Vagina (tissue), 2 donors: ENCODE measurements around the gene RPS6KA5. TPM values are rescaled to one million over a fixed set of nuclear protein-coding genes. Genes with fewer than 3 reads are reported as not detected.

Source experiments
- DNase-seq, 2 donors: peaks; one replicate each; pipeline ENCODE4 v3.0.0-alpha.2; 2017; ENCODE audit errors: extremely low spot score in 2 of 2
- H3K27ac ChIP-seq: fragments of 200-600 bp; sonication (generic); one replicate; pipeline ENCODE4 v1.5.1; 2019
- H3K27me3 ChIP-seq: fragments of 200-600 bp; sonication (generic); one replicate; pipeline ENCODE4 v1.5.1; 2019
- H3K36me3 ChIP-seq, 2 donors: fragments of 200-600 bp; sonication (generic); one replicate each; pipeline ENCODE4 v1.5.1; 2017 to 2019
- H3K4me1 ChIP-seq: fragments of 200-600 bp; sonication (generic); one replicate; pipeline ENCODE4 v1.5.1; 2019
- H3K4me3 ChIP-seq, 2 donors: fragments of 200-600 bp; sonication (generic); 1 replicate in 1 of 2; 2 replicates in 1 of 2; pipeline ENCODE4 v1.5.1; 2016 to 2019
- H3K9me3 ChIP-seq: fragments of 200-600 bp; sonication (generic); one replicate; pipeline ENCODE4 v1.5.1; 2019
- CTCF ChIP-seq, 3 experiments: fragments of 450-650 bp in 2 of 3; fragments of 200-600 bp in 1 of 3; sonication (generic) in 1 of 3; IDR thresholded peaks; one replicate each; pipeline ENCODE4 v1.5.1; 2017 to 2019; ENCODE audit warnings: antibody characterized with exemption in 3 of 3, mild to moderate bottlenecking in 2 of 3, moderate library complexity in 2 of 3
- POLR2A ChIP-seq, 2 donors: fragments of 450-650 bp; IDR thresholded peaks; one replicate each; pipeline ENCODE4 v1.6.1; 2017; ENCODE audit warnings: antibody characterized with exemption in 2 of 2, mild to moderate bottlenecking in 2 of 2, moderate library complexity in 2 of 2
- POLR2AphosphoS5 ChIP-seq, 2 donors: sonication (generic); formaldehyde crosslinking; IDR thresholded peaks; one replicate each; pipeline ENCODE4 v1.9.0; 2017; ENCODE audit warnings: antibody characterized with exemption in 2 of 2, mild to moderate bottlenecking in 2 of 2, low read depth in 1 of 2; ENCODE audit not compliant: insufficient read depth in 1 of 2
- intact Hi-C: fragments of 100-400 bp; cut with DNase I; formaldehyde crosslinking; loops from one replicate; pipeline ENCODE4 v1.15.1; 2023
- total RNA-seq: library from RNA; depleted of rRNA; stranded (reverse); fragments of >200 nt; gene quantifications from one replicate; pipeline ENCODE4 v1.2.3, GENCODE V29; 2016

RPS6KA5 gene
- total RNA-seq, 1 donor from 2014 or later = 5.2 TPM

GRCh38 chr14:90894241-90894640, 166.2 kb downstream of the RPS6KA5 start:
- H3K4me3 ChIP-seq = no peak overlapping the region
- no peaks in the 10 kb centered on the region for H3K4me1 ChIP-seq
- intact Hi-C loops = no loop called here
- no peak overlapping the region for H3K27ac ChIP-seq
- H3K36me3 ChIP-seq = peaks cover 0 to 26% of the 10 kb centered on the region in 2 donors
- DNase-seq = no peak
- H3K27me3 ChIP-seq = no peaks in the 10 kb centered on the region
- no peaks in the 10 kb centered on the region for H3K9me3 ChIP-seq
- TF ChIP-seq POLR2AphosphoS5 (IDR thresholded peaks at IDR 0.05; ENCODE audit: insufficient read depth in 1 of 2, low read depth in 1 of 2) (no peak), CTCF (IDR thresholded peaks at IDR 0.05) (no peak), POLR2A (IDR thresholded peaks at IDR 0.05) (no peak)

GRCh38 chr14:90893510-90893909, 166.9 kb downstream of the RPS6KA5 start:
- intact Hi-C loops = no loop called here
- H3K36me3 ChIP-seq = peaks cover 0 to 19% of the 10 kb centered on the region in 2 donors
- H3K27me3 ChIP-seq = no peaks in the 10 kb centered on the region
- no peak overlapping the region for H3K4me3 ChIP-seq
- no peaks in the 10 kb centered on the region for H3K4me1 ChIP-seq
- no peaks in the 10 kb centered on the region for H3K9me3 ChIP-seq
- no peak for DNase-seq
- no peak for TF ChIP-seq CTCF (IDR thresholded peaks at IDR 0.05)
- TF ChIP-seq POLR2A (IDR thresholded peaks at IDR 0.05) = no peak
- no peak for TF ChIP-seq POLR2AphosphoS5 (IDR thresholded peaks at IDR 0.05; ENCODE audit: insufficient read depth in 1 of 2, low read depth in 1 of 2)
- no peak overlapping the region for H3K27ac ChIP-seq

GRCh38 chr14:90892970-90893369, 167.5 kb downstream of the RPS6KA5 start:
- Histone ChIP-seq H3K27ac (no peak overlapping the region), H3K9me3 (no peaks in the 10 kb centered on the region), H3K27me3 (no peaks in the 10 kb centered on the region), H3K4me3 (no peak overlapping the region), H3K4me1 (no peaks in the 10 kb centered on the region), H3K36me3 (peaks cover 0 to 14% of the 10 kb centered on the region in 2 donors)
- DNase-seq = no peak
- no peak for TF ChIP-seq CTCF (IDR thresholded peaks at IDR 0.05)
- no peak for TF ChIP-seq POLR2A (IDR thresholded peaks at IDR 0.05)
- intact Hi-C loops = no loop called here

GRCh38 chr14:90891326-90891725, 169.1 kb downstream of the RPS6KA5 start:
- Histone ChIP-seq H3K9me3 (no peaks in the 10 kb centered on the region), H3K4me3 (no peak overlapping the region), H3K27me3 (no peaks in the 10 kb centered on the region), H3K36me3 (no peaks in the 10 kb centered on the region), H3K27ac (no peak overlapping the region), H3K4me1 (no peaks in the 10 kb centered on the region)
- intact Hi-C loops = no loop called here
- DNase-seq = no peak
- TF ChIP-seq CTCF (IDR thresholded peaks at IDR 0.05) = no peak
- TF ChIP-seq POLR2AphosphoS5 (IDR thresholded peaks at IDR 0.05; ENCODE audit: insufficient read depth in 1 of 2, low read depth in 1 of 2) = no peak
- no peak for TF ChIP-seq POLR2A (IDR thresholded peaks at IDR 0.05)

GRCh38 chr14:90890322-90891020, 170.0 kb downstream of the RPS6KA5 start:
- Histone ChIP-seq H3K36me3 (no peaks in the 10 kb centered on the region), H3K4me1 (no peaks in the 10 kb centered on the region), H3K27me3 (no peaks in the 10 kb centered on the region), H3K27ac (no peak overlapping the region), H3K4me3 (no peak overlapping the region), H3K9me3 (no peaks in the 10 kb centered on the region)
- TF ChIP-seq POLR2A (IDR thresholded peaks at IDR 0.05) = no peak
- no peak for TF ChIP-seq CTCF (IDR thresholded peaks at IDR 0.05)
- TF ChIP-seq POLR2AphosphoS5 (IDR thresholded peaks at IDR 0.05; ENCODE audit: insufficient read depth in 1 of 2, low read depth in 1 of 2) = no peak
- DNase-seq = no peak
- intact Hi-C loops = no loop called here
